HepG2 (cell line): ENCODE measurements around the gene ZNF511. TPM values are rescaled to one million over a fixed set of nuclear protein-coding genes. Genes with fewer than 3 reads are reported as not detected.

ENCODE experiments used
- AGO2 ChIP-seq: fragments of 200-400 bp; formaldehyde crosslinking; optimal IDR thresholded peaks from 2 replicates; pipeline ENCODE3; 2017; ENCODE audit warnings: mild to moderate bottlenecking, low read depth, low read length, moderate library complexity
- AKAP8 ChIP-seq: sonication (generic); formaldehyde crosslinking; IDR thresholded peaks from 2 replicates; pipeline ENCODE4 v1.5.1; 2020; ENCODE audit warnings: mild to moderate bottlenecking, missing genetic modification reagents
- DNMT3B ChIP-seq: conservative IDR thresholded peaks from 2 replicates; pipeline ENCODE4 v1.6.1; 2016; ENCODE audit warnings: missing biosample characterization, control low read depth
- ELF1 ChIP-seq: sonication (generic); formaldehyde crosslinking; IDR thresholded peaks from 2 replicates; pipeline ENCODE4 v1.4.0; 2020; ENCODE audit warnings: missing genetic modification reagents
- FIP1L1 ChIP-seq: fragments of 200-400 bp; formaldehyde crosslinking; IDR thresholded peaks from 2 replicates; pipeline ENCODE4 v1.6.1; 2018; ENCODE audit warnings: low read depth, mild to moderate bottlenecking, low read length, moderate library complexity, borderline replicate concordance; ENCODE audit not compliant: insufficient read depth
- MAFK ChIP-seq, 2 experiments: IDR thresholded peaks in 1 of 2; conservative IDR thresholded peaks in 1 of 2; 2 replicates each; pipeline ENCODE4 v1.6.1; 2011; ENCODE audit warnings: improper control_type of control experiment in 2 of 2, low read length in 2 of 2
- MTF2 ChIP-seq: sonication (generic); formaldehyde crosslinking; IDR thresholded peaks from 2 replicates; pipeline ENCODE4 v1.5.0; 2020; ENCODE audit warnings: missing genetic modification reagents, borderline replicate concordance
- RFX1 ChIP-seq: fragments of 450-650 bp; IDR thresholded peaks from 2 replicates; pipeline ENCODE4 v1.6.1; 2017
- RFXANK ChIP-seq: IDR thresholded peaks from 2 replicates; pipeline ENCODE4 v1.6.1; 2016
- SAP130 ChIP-seq: IDR thresholded peaks from 2 replicates; pipeline ENCODE4 v1.6.1; 2016; ENCODE audit warnings: low read depth
- SSRP1 ChIP-seq: IDR thresholded peaks from 2 replicates; pipeline ENCODE4 v1.6.1; 2016; ENCODE audit warnings: control low read depth
- ZNF570 ChIP-seq: sonication (generic); formaldehyde crosslinking; IDR thresholded peaks from 2 replicates; pipeline ENCODE4 v1.4.0; 2020; ENCODE audit warnings: mild to moderate bottlenecking, missing genetic modification reagents, borderline replicate concordance
- ZNF672 ChIP-seq: sonication (generic); formaldehyde crosslinking; IDR thresholded peaks from 2 replicates; pipeline ENCODE4 v1.8.1; 2022; ENCODE audit warnings: missing genetic modification reagents
- ZZZ3 ChIP-seq: sonication (generic); formaldehyde crosslinking; IDR thresholded peaks from 2 replicates; pipeline ENCODE4 v1.4.0; 2020; ENCODE audit warnings: missing genetic modification reagents, mild to moderate bottlenecking, borderline replicate concordance
- polyA plus RNA-seq, 8 experiments: library from polyadenylated mRNA; depleted of rRNA in 3 of 8; stranded (reverse) in 7 of 8; unstranded in 1 of 8; fragments of >200 nt; fragmentation: Illumina TruSeq in 4 of 8; extraction: Trizol in 4 of 8; gene quantifications; 2 replicates each; pipeline versions ENCODE4 v1.2.1 to v1.2.3, GENCODE V29; 2011 to 2016; ENCODE audit warnings: low read depth in 4 of 8, missing spikeins in 1 of 8, mixed read lengths in 1 of 8; ENCODE audit not compliant: insufficient read depth in 1 of 8
- total RNA-seq, 5 experiments: library from RNA; depleted of rRNA; stranded (reverse); fragments of >200 nt; fragmentation: Illumina TruSeq; extraction: Trizol; gene quantifications; 2 replicates each; pipeline ENCODE4 v1.2.3, GENCODE V29; 2016; ENCODE audit warnings: low read depth in 1 of 5
- TF ChIP-seq, protein P1 (sequence below): sonication (generic); formaldehyde crosslinking; IDR thresholded peaks from 2 replicates; pipeline ENCODE4 v1.9.0; 2021; ENCODE audit warnings: missing genetic modification reagents, borderline replicate concordance
- TF ChIP-seq, protein P2 (sequence below): sonication (generic); formaldehyde crosslinking; IDR thresholded peaks from 2 replicates; pipeline ENCODE4 v1.5.1; 2020; ENCODE audit warnings: missing genetic modification reagents, mild to moderate bottlenecking, borderline replicate concordance
- TF ChIP-seq, protein P3 (sequence below): sonication (generic); formaldehyde crosslinking; IDR thresholded peaks from 2 replicates; pipeline ENCODE4 v1.8.1; 2023; ENCODE audit warnings: mild to moderate bottlenecking, missing genetic modification reagents
- TF ChIP-seq, protein P4 (sequence below): sonication (generic); formaldehyde crosslinking; IDR thresholded peaks from 2 replicates; pipeline ENCODE4 v1.9.0; 2022; ENCODE audit warnings: missing genetic modification reagents, mild to moderate bottlenecking, borderline replicate concordance
- TF ChIP-seq, protein P5 (sequence below): sonication (generic); formaldehyde crosslinking; IDR thresholded peaks from 2 replicates; pipeline ENCODE4 v1.4.0; 2020; ENCODE audit warnings: missing genetic modification reagents, low read depth, mild to moderate bottlenecking, borderline replicate concordance
- TF ChIP-seq, protein P6 (sequence below): sonication (generic); formaldehyde crosslinking; IDR thresholded peaks from 2 replicates; pipeline ENCODE4 v1.5.0; 2020; ENCODE audit warnings: mild to moderate bottlenecking, missing genetic modification reagents

The ZNF511 gene
- total and polyA plus RNA-seq, 2 of the 13 experiments (the other 11 are each of a cell fraction or from before 2014, with no cell fraction given): 35.6 to 66.4 TPM

DNA sequence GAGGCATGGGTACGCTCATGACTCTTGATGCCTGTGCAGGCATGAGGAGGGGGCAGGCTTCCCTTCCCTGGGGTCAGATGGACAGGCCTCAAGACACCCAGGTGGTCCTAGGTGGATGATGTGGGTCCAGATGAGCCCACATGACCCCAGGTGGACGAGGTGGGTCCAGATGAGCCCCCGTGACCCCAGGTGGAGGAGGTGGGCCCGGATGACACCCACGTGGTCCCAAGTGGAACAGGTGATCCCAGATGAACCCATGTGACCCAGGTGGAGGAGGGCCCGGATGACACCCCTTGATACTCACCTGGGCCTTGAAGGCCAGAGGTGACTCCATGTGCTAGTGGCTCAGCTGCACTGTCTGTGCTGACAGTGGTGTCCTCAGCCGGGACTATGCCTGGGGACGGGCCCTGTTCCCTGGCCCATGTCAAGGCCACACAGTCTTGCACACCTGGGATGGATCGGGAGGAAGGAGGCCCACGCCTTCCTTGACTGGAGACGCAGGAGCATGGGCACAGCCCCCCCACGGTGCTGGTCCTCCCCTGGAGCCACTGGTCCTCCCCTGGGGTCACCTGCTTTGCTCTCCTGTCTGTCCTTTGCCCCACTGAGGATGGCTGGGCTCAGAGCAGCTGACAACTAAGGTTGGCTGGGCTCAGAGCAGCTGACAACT, 41.7 kb downstream of the ZNF511 start (continued):
- TF ChIP-seq, protein P1, sequence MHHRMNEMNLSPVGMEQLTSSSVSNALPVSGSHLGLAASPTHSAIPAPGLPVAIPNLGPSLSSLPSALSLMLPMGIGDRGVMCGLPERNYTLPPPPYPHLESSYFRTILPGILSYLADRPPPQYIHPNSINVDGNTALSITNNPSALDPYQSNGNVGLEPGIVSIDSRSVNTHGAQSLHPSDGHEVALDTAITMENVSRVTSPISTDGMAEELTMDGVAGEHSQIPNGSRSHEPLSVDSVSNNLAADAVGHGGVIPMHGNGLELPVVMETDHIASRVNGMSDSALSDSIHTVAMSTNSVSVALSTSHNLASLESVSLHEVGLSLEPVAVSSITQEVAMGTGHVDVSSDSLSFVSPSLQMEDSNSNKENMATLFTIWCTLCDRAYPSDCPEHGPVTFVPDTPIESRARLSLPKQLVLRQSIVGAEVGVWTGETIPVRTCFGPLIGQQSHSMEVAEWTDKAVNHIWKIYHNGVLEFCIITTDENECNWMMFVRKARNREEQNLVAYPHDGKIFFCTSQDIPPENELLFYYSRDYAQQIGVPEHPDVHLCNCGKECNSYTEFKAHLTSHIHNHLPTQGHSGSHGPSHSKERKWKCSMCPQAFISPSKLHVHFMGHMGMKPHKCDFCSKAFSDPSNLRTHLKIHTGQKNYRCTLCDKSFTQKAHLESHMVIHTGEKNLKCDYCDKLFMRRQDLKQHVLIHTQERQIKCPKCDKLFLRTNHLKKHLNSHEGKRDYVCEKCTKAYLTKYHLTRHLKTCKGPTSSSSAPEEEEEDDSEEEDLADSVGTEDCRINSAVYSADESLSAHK (CRISPR knock-in tag): no peak
- TF ChIP-seq AKAP8 (CRISPR knock-in tag): peak; percentile 84; the same call in 1 of the 2 replicates
- no peak for TF ChIP-seq DNMT3B (CRISPR knock-in tag)
- TF ChIP-seq, protein P2, sequence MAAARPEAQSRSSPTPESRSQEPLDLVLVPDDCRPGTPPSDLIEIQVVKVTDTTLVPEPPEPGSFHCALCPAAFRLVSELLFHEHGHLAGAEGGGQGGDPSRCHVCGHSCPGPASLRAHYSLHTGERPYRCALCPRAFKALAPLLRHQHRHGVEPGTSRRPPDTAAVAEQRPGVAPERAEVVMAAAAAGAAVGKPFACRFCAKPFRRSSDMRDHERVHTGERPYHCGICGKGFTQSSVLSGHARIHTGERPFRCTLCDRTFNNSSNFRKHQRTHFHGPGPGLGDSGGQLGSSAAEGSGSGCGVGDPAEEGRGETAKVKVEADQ (CRISPR knock-in tag): 0 out of 2 replicates have a peak, but pooled peaks have one; percentile 27
- TF ChIP-seq, protein P3, sequence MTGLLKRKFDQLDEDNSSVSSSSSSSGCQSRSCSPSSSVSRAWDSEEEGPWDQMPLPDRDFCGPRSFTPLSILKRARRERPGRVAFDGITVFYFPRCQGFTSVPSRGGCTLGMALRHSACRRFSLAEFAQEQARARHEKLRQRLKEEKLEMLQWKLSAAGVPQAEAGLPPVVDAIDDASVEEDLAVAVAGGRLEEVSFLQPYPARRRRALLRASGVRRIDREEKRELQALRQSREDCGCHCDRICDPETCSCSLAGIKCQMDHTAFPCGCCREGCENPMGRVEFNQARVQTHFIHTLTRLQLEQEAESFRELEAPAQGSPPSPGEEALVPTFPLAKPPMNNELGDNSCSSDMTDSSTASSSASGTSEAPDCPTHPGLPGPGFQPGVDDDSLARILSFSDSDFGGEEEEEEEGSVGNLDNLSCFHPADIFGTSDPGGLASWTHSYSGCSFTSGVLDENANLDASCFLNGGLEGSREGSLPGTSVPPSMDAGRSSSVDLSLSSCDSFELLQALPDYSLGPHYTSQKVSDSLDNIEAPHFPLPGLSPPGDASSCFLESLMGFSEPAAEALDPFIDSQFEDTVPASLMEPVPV: no peak
- no peak for TF ChIP-seq SAP130 (CRISPR knock-in tag)
- TF ChIP-seq RFX1: no peak
- no peak for TF ChIP-seq RFXANK
- TF ChIP-seq MAFK (conservative IDR thresholded peaks at IDR 0.05 in 1 of 2, IDR thresholded peaks at IDR 0.05 in 1 of 2; ENCODE audit: low read length in 2 of 2): no peak
- TF ChIP-seq, protein P4, sequence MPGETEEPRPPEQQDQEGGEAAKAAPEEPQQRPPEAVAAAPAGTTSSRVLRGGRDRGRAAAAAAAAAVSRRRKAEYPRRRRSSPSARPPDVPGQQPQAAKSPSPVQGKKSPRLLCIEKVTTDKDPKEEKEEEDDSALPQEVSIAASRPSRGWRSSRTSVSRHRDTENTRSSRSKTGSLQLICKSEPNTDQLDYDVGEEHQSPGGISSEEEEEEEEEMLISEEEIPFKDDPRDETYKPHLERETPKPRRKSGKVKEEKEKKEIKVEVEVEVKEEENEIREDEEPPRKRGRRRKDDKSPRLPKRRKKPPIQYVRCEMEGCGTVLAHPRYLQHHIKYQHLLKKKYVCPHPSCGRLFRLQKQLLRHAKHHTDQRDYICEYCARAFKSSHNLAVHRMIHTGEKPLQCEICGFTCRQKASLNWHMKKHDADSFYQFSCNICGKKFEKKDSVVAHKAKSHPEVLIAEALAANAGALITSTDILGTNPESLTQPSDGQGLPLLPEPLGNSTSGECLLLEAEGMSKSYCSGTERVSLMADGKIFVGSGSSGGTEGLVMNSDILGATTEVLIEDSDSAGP (CRISPR knock-in tag): no peak
- 0 out of 2 replicates have a peak, but pooled peaks have one; percentile 67 for TF ChIP-seq ZNF672 (CRISPR knock-in tag)
- TF ChIP-seq ZNF570: no peak
- TF ChIP-seq MTF2 (CRISPR knock-in tag): no peak
- TF ChIP-seq, protein P5, sequence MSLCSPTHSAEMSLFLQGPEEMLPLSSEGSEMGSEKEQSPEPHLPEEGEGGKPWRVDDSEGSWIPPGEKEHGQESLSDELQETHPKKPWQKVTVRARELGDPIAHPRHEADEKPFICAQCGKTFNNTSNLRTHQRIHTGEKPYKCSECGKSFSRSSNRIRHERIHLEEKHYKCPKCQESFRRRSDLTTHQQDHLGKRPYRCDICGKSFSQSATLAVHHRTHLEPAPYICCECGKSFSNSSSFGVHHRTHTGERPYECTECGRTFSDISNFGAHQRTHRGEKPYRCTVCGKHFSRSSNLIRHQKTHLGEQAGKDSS: no peak
- TF ChIP-seq AGO2: peak; percentile 82
- no peak for TF ChIP-seq ELF1 (CRISPR knock-in tag)
- TF ChIP-seq, protein P6, sequence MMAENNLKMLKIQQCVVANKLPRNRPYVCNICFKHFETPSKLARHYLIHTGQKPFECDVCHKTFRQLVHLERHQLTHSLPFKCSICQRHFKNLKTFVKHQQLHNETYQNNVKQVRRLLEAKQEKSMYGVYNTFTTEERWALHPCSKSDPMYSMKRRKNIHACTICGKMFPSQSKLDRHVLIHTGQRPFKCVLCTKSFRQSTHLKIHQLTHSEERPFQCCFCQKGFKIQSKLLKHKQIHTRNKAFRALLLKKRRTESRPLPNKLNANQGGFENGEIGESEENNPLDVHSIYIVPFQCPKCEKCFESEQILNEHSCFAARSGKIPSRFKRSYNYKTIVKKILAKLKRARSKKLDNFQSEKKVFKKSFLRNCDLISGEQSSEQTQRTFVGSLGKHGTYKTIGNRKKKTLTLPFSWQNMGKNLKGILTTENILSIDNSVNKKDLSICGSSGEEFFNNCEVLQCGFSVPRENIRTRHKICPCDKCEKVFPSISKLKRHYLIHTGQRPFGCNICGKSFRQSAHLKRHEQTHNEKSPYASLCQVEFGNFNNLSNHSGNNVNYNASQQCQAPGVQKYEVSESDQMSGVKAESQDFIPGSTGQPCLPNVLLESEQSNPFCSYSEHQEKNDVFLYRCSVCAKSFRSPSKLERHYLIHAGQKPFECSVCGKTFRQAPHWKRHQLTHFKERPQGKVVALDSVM (CRISPR knock-in tag): no peak
- 0 out of 2 replicates have a peak, but pooled peaks have one; percentile 10 for TF ChIP-seq SSRP1
- no peak for TF ChIP-seq FIP1L1
- no peak for TF ChIP-seq ZZZ3 (CRISPR knock-in tag)
